A549 (cell line): ENCODE results near the gene FADS6. TPM values are rescaled to one million over a fixed set of nuclear protein-coding genes. Genes with fewer than 3 reads are reported as not detected.
"Not testable (repeated sequence)": the region's sequence is repeated elsewhere in the genome, so short reads cannot be mapped to it uniquely, and the experiment has no call there.

Experiments used
- ATAC-seq, 2 experiments: fragments of 200-7000 bp in 1 of 2; fragments of >200 bp in 1 of 2; cut with Nextera tagmentation in 1 of 2; cut with Tn5 transposase in 1 of 2; 3 replicates each; pipeline versions ENCODE4 v1.8.0 to v1.9.1; 2018 to 2020; ENCODE audit warnings: mild to moderate bottlenecking in 1 of 2, moderate library complexity in 1 of 2
- CTCF ChIA-PET: fragments of 300-600 bp; sonication (Branson Sonifier 250); formaldehyde crosslinking; extraction: SDS; loops from one replicate; lab custom pipeline; 2021; ENCODE audit warnings: antibody characterized with exemption, inconsistent platforms; lab: Yijun Ruan, JAX
- POLR2A ChIA-PET: fragments of 350-600 bp; formaldehyde crosslinking; extraction: SDS; loops from one replicate; lab custom pipeline; 2021; ENCODE audit warnings: antibody characterized with exemption, inconsistent platforms; lab: Yijun Ruan, JAX
- DNase-seq, 2 experiments: peaks; one replicate each; pipeline versions ENCODE4 v3.0.0 to v3.0.0-alpha.2; 2011 to 2016; ENCODE audit warnings: low read depth in 1 of 2, low spot score in 1 of 2
- FAIRE-seq: peaks from 2 replicates; lab custom pipeline; 2011; peaks lifted over from hg19 to GRCh38; lab: Jason Lieb, UNC
- H3K27ac ChIP-seq, 2 experiments: fragments of >200 bp; sonication (Bioruptor Twin); formaldehyde crosslinking; 3 replicates each; pipeline ENCODE4 v1.5.1; 2016 to 2017
- H3K4me1 ChIP-seq: fragments of >200 bp; sonication (Bioruptor Twin); formaldehyde crosslinking; 3 replicates; pipeline ENCODE4 v1.6.1; 2016
- H3K4me2 ChIP-seq: fragments of >200 bp; sonication (Bioruptor Twin); formaldehyde crosslinking; 3 replicates; pipeline ENCODE4 v1.6.1; 2016
- H3K4me3 ChIP-seq: fragments of >200 bp; sonication (Bioruptor Twin); formaldehyde crosslinking; 3 replicates; pipeline ENCODE4 v1.5.1; 2016
- H3K9me3 ChIP-seq: fragments of >200 bp; sonication (Bioruptor Twin); formaldehyde crosslinking; 3 replicates; pipeline ENCODE4 v1.6.1; 2016
- BHLHE40 ChIP-seq: IDR thresholded peaks from 2 replicates; pipeline ENCODE4 v1.6.1; 2012; ENCODE audit warnings: low read depth, low read length, inconsistent platforms
- CEBPB ChIP-seq, 2 experiments: fragments of >200 bp in 1 of 2; sonication (Bioruptor Twin) in 1 of 2; formaldehyde crosslinking in 1 of 2; IDR thresholded peaks; 2 replicates each; pipeline ENCODE4 v1.6.1; 2012 to 2016
- CHD2 ChIP-seq: fragments of 150-350 bp; IDR thresholded peaks from 2 replicates; pipeline ENCODE4 v1.6.1; 2014; ENCODE audit warnings: low read length; ENCODE audit not compliant: partially characterized antibody
- EP300 ChIP-seq, 2 experiments: fragments of >200 bp; sonication (Bioruptor Twin); formaldehyde crosslinking; IDR thresholded peaks; 2 replicates in 1 of 2; 3 replicates in 1 of 2; pipeline ENCODE4 v1.6.1; 2016 to 2017
- FOSB ChIP-seq: fragments of 250-450 bp; sonication (Bioruptor Pico); IDR thresholded peaks from 2 replicates; pipeline ENCODE4 v1.5.0; 2020; ENCODE audit warnings: mild to moderate bottlenecking, moderate library complexity
- FOXS1 ChIP-seq: fragments of 250-450 bp; sonication (Bioruptor Pico); IDR thresholded peaks from 2 replicates; pipeline ENCODE4 v1.5.0; 2020; ENCODE audit warnings: mild to moderate bottlenecking, moderate library complexity
- HDAC2 ChIP-seq: fragments of 200-600 bp; sonication (generic); IDR thresholded peaks from 2 replicates; pipeline ENCODE4 v1.6.1; 2016
- HOXB13 ChIP-seq: fragments of 250-450 bp; sonication (Bioruptor Pico); IDR thresholded peaks from 2 replicates; pipeline ENCODE4 v1.5.0; 2020; ENCODE audit warnings: low read depth, mild to moderate bottlenecking, moderate library complexity
- JUNB ChIP-seq: fragments of >200 bp; sonication (Bioruptor Twin); formaldehyde crosslinking; IDR thresholded peaks from 2 replicates; pipeline ENCODE4 v1.6.1; 2016
- MAFK ChIP-seq: fragments of 450-650 bp; IDR thresholded peaks from 2 replicates; pipeline ENCODE4 v1.6.1; 2014; ENCODE audit not compliant: partially characterized antibody
- PHF8 ChIP-seq: fragments of 200-600 bp; sonication (generic); IDR thresholded peaks from 2 replicates; pipeline ENCODE4 v1.6.1; 2016; ENCODE audit warnings: low read depth, mild to moderate bottlenecking, antibody characterized with exemption, moderate library complexity, borderline replicate concordance
- POLR2A ChIP-seq: IDR thresholded peaks from 2 replicates; pipeline ENCODE4 v1.6.1; 2012; ENCODE audit warnings: mild to moderate bottlenecking, low read length
- SMC3 ChIP-seq: fragments of >200 bp; sonication (Bioruptor Twin); formaldehyde crosslinking; IDR thresholded peaks from 3 replicates; pipeline ENCODE4 v1.6.1; 2018; ENCODE audit warnings: inconsistent platforms
- TP53 ChIP-seq: fragments of 250-450 bp; sonication (Bioruptor Pico); IDR thresholded peaks from 2 replicates; pipeline ENCODE4 v1.5.0; 2021; ENCODE audit warnings: mild to moderate bottlenecking, moderate library complexity
- ZC3H11A ChIP-seq: fragments of 450-650 bp; IDR thresholded peaks from 2 replicates; pipeline ENCODE4 v1.6.1; 2014; ENCODE audit warnings: antibody characterized with exemption, mild to moderate bottlenecking
- WGBS: methylation state at CpG from one replicate; pipeline ENCODE4 v1.1.6; 2017; ENCODE audit errors: missing lambda C conversion rate; 5-methylcytosine and 5-hydroxymethylcytosine counted together
- polyA plus RNA-seq, 4 experiments: library from polyadenylated mRNA; depleted of rRNA in 3 of 4; stranded (reverse); fragments of >200 nt; fragmentation: RNase III in 1 of 4; extraction: RNeasy Plus Mini Kit Qiagen cat#74134 plus additional on column Dnase treatment in 1 of 4; gene quantifications; 2 replicates in 3 of 4; 3 replicates in 1 of 4; pipeline ENCODE4 v1.2.3, GENCODE V29; 2011 to 2017
- TF ChIP-seq, protein P1 (sequence below): fragments of 150-350 bp; IDR thresholded peaks from 2 replicates; pipeline ENCODE4 v1.6.1; 2014; ENCODE audit warnings: low read depth, mild to moderate bottlenecking, low read length
- TF ChIP-seq, protein P2 (sequence below): fragments of 250-450 bp; sonication (Bioruptor Pico); IDR thresholded peaks from 2 replicates; pipeline ENCODE4 v1.5.0; 2020; ENCODE audit warnings: low read depth, mild to moderate bottlenecking, moderate library complexity
- TF ChIP-seq, protein P3 (sequence below): IDR thresholded peaks from 2 replicates; pipeline ENCODE4 v1.6.1; 2012
- TF ChIP-seq, protein P4 (sequence below): IDR thresholded peaks from 2 replicates; pipeline ENCODE4 v1.6.1; 2012

The FADS6 gene
- polyA plus RNA-seq, 2 of the 4 experiments (the other 2 are of a cell fraction) = 0.04 TPM; not detected in 1

DNA sequence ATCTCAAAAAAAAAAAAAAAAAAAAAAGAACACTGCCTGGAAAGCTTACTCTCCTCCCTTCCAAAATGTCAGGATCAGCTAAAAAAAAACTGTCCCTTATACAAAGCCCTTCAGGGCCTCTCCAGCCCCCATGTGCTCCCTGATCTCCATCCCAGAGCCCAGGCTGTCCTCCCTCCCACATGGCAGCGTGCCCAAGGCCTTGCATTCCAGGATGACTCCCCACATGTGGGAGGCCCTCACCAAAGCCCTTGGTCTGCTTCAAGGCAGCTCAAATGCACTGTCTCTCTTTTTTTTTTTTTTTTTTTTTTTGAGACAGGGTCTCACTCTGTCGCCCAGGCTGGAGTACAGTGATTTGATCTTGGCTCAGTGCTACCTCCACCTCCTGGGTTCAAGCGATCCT lies 22.9 kb downstream of the FADS6 start:
- peaks cover 22% of the 10 kb centered on the region for H3K4me1 ChIP-seq
- ChIA-PET CTCF (interaction anchor here (0.6 to 42.4 kb wide), 9 partner anchors 18 to 331 kb away, joined by 3 to 1302 read pairs (median 4); partner anchors contain the start of genes GRIN2C, NAT9 and OTOP2), POLR2A (interaction anchor here (1.2 kb wide), 1 partner anchor 8 kb away, joined by 3 read pairs; no protein-coding TSS in a partner anchor)
- FAIRE-seq = no peak
- ATAC-seq = no peak
- no peak overlapping the region for H3K4me3 ChIP-seq
- H3K9me3 ChIP-seq = no peaks in the 10 kb centered on the region
- TF ChIP-seq HOXB13 (CRISPR knock-in tag) (no peak), CHD2 (no peak), FOXS1 (CRISPR knock-in tag) (no peak), MAFK (no peak), HDAC2 (no peak), POLR2A (no peak), SMC3 (no peak), PHF8 (no peak), ZC3H11A (no peak), JUNB (no peak), CEBPB (IDR thresholded peaks at IDR 0.05) (no peak), TP53 (no peak)
- TF ChIP-seq, protein P1, sequence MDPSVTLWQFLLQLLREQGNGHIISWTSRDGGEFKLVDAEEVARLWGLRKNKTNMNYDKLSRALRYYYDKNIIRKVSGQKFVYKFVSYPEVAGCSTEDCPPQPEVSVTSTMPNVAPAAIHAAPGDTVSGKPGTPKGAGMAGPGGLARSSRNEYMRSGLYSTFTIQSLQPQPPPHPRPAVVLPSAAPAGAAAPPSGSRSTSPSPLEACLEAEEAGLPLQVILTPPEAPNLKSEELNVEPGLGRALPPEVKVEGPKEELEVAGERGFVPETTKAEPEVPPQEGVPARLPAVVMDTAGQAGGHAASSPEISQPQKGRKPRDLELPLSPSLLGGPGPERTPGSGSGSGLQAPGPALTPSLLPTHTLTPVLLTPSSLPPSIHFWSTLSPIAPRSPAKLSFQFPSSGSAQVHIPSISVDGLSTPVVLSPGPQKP = no peak
- H3K27ac ChIP-seq = no peak overlapping the region
- H3K4me2 ChIP-seq = no peak overlapping the region; the same call in 2 of the 3 replicates
- no peak for DNase-seq
- 79% methylated on average over 3 of the region's 3 CpGs for WGBS

DNA sequence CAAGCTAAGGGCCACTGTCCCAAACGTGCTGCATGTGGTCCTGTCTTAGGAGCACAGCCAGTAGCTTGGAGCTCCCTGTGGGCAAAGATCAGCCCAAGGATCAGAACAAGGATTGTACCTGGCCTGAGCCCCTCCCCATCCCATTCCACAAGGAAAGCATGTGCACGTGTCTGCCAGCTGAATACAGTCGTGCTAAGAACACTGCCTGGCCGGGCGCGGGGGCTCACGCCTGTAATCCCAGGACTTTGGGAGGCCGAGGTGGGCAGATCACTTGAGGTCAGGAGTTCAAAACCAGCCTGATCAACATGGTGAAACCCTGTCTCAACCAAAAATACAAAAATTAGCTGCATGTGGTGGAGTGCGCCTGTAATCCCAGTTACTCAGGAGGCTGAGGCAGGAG lies 23.4 kb downstream of the FADS6 start:
- H3K4me3 ChIP-seq, FAIRE-seq, H3K4me2 ChIP-seq, H3K9me3 ChIP-seq, ATAC-seq, H3K27ac ChIP-seq, DNase-seq: not testable (repeated sequence)
- ChIA-PET CTCF (interaction anchor here (0.6 to 42.4 kb wide), 6 partner anchors 18 to 304 kb away, joined by 3 to 1302 read pairs (median 4); partner anchors contain the start of genes GRIN2C and NAT9), POLR2A (interaction anchor here (1.2 kb wide), 1 partner anchor 8 kb away, joined by 3 read pairs; no protein-coding TSS in a partner anchor)
- 84% methylated on average over 9 of the region's 9 CpGs for WGBS
- peaks cover 22% of the 10 kb centered on the region for H3K4me1 ChIP-seq

DNA sequence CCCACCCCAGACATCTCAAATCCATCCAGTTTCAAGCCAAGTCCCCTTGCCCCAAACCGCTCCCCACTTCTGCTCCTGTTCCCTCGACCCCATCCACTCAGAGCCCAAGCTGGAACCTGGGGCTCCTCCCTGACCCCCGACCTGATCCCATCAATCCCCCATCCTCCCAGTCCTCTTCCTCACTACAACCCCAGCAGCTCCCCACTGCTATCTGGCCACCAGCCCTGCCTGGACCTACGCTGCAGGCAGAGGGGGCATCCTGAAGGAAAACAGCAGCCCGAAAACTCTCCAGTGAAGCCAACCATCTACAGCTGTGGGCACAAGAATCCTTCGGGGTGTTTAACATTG lies 24.6 kb downstream of the FADS6 start:
- POLR2A ChIA-PET = interaction anchor here (1.2 kb wide), 1 partner anchor 26 kb away, joined by 3 read pairs; no protein-coding TSS in a partner anchor
- Histone ChIP-seq H3K27ac (no peak overlapping the region), H3K4me3 (no peak overlapping the region)
- ATAC-seq = no peak
- 83% methylated on average over 6 of the region's 6 CpGs for WGBS
- TF ChIP-seq BHLHE40 (no peak), HOXB13 (CRISPR knock-in tag) (no peak), FOSB (CRISPR knock-in tag) (no peak), EP300 (IDR thresholded peaks at IDR 0.05) (no peak), SMC3 (no peak)
- TF ChIP-seq, protein P2, sequence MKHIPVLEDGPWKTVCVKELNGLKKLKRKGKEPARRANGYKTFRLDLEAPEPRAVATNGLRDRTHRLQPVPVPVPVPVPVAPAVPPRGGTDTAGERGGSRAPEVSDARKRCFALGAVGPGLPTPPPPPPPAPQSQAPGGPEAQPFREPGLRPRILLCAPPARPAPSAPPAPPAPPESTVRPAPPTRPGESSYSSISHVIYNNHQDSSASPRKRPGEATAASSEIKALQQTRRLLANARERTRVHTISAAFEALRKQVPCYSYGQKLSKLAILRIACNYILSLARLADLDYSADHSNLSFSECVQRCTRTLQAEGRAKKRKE (CRISPR knock-in tag) = no peak
- TF ChIP-seq, protein P3, sequence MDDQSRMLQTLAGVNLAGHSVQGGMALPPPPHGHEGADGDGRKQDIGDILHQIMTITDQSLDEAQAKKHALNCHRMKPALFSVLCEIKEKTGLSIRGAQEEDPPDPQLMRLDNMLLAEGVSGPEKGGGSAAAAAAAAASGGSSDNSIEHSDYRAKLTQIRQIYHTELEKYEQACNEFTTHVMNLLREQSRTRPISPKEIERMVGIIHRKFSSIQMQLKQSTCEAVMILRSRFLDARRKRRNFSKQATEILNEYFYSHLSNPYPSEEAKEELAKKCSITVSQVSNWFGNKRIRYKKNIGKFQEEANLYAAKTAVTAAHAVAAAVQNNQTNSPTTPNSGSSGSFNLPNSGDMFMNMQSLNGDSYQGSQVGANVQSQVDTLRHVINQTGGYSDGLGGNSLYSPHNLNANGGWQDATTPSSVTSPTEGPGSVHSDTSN = no peak
- TF ChIP-seq, protein P4, sequence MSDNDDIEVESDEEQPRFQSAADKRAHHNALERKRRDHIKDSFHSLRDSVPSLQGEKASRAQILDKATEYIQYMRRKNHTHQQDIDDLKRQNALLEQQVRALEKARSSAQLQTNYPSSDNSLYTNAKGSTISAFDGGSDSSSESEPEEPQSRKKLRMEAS = no peak
- TF ChIP-seq, all 56 proteins: peak for 0
- Histone ChIP-seq H3K9me3 (0 out of 3 replicates have a peak, but pooled peaks cover under 1% of the 10 kb centered on the region), H3K4me2 (no peak overlapping the region), H3K4me1 (peaks cover 16% of the 10 kb centered on the region)
- CTCF ChIA-PET = interaction anchor here (0.7 to 42.4 kb wide), 3 partner anchors 17 to 80 kb away, joined by 3 to 1302 read pairs (median 851); partner anchors contain the start of genes GRIN2C and NAT9
- DNase-seq (no peak), FAIRE-seq (no peak)
